GM21526 (cell line): ENCODE results near the gene CTDSPL2.
A peak's percentile ranks its signal among the peaks of the same experiment; 100 is the strongest.
"Not testable (repeated sequence)": the region's sequence is repeated elsewhere in the genome, so short reads cannot be mapped to it uniquely, and the experiment has no call there.

ENCODE experiments used
- ATAC-seq: cut with Tn5 transposase; IDR thresholded peaks from one replicate; pipeline ENCODE4 v1.9.1; 2021; ENCODE audit warnings: moderate library complexity; ENCODE audit not compliant: unreplicated experiment, low FRiP score

The CTDSPL2 gene

GRCh38 chr15:44426975-44427755, at the start of gene CTDSPL2:
TSS of gene CTDSPL2 (plus strand) at chr15:44427629. CDS start at chr15:44459015, 31,386 bp downstream.
- ATAC-seq, result peak; percentile 92

- ATAC-seq, result no peak
These were observed 46.2 kb upstream of the CTDSPL2 start for GRCh38 chr15:44381236-44381635.

GRCh38 chr15:44385344-44385942, 42.0 kb upstream of the CTDSPL2 start:
- no peak for ATAC-seq

DNA sequence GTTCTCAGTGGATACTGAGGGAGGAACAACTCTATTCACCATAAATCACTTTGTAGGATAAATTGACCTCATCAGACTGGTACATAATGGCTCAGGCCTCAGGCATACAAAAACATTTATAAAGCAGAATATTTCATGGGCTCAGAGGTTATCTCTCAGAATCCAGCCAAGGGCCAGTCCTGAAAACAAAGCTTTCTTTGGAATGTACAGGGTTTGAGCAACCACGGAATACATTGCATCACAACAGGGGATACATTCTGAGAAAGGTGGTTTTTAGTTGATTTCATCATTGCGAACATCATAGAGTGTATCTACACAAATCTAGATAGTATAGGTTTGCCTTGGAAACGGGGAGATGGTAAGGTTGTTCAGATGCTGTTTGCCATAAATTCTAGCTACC, 33.4 kb upstream of the CTDSPL2 start:
- ATAC-seq, result no peak

DNA sequence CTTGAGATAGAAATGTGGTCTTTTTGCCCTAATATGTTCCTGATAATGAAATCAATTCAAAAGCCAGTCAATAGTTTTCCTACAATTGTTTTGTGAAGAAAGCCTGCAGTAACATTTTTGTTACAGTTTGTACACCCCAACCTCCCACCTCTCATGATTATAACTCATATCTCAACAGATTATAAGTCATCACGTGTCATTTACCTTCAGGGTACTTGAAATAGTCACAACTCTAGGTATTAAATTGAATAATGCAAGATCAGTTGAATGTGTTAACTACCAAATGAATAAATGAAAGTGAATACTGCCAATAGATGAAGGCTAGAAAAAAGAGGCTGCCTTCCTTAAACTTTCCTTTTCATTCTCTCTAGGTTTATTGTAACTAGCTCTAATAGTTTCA, 32.9 kb upstream of the CTDSPL2 start:
- ATAC-seq, result no peak

GRCh38 chr15:44397869-44398268, 29.6 kb upstream of the CTDSPL2 start:
- no peak for ATAC-seq

- ATAC-seq, result no peak
These were observed 13.4 kb upstream of the CTDSPL2 start for GRCh38 chr15:44414001-44414400.

- ATAC-seq, result peak; percentile 18
These were observed 611 bp downstream of the CTDSPL2 start for GRCh38 chr15:44427756-44428724.

- ATAC-seq, result no peak
These were observed 8.7 kb downstream of the CTDSPL2 start for GRCh38 chr15:44435893-44436667.

- ATAC-seq, result no peak
These were observed 11.0 kb downstream of the CTDSPL2 start for GRCh38 chr15:44438402-44438801.

DNA sequence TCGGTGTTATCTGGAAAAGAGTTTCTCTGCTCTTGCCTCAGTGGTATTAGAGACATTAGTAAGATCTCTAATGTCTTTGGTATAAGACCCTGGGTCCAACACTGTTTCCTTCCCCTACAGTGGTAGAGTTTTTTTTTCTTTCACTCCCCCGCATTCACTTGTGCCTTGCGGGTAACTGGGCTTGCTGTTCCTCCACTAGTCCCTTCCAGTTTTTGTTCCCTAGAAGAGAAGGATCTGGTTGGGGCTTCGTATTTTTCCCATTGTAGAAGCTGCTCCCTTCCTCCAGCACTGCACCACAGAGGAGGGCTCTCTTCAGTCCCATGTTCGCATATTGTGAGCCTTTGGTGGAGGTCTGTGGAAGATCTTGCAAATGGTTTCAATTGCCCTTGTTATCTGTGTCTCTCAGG, 13.7 kb downstream of the CTDSPL2 start:
- no peak for ATAC-seq

GRCh38 chr15:44443515-44443914, 16.1 kb downstream of the CTDSPL2 start:
- ATAC-seq, result no peak

DNA sequence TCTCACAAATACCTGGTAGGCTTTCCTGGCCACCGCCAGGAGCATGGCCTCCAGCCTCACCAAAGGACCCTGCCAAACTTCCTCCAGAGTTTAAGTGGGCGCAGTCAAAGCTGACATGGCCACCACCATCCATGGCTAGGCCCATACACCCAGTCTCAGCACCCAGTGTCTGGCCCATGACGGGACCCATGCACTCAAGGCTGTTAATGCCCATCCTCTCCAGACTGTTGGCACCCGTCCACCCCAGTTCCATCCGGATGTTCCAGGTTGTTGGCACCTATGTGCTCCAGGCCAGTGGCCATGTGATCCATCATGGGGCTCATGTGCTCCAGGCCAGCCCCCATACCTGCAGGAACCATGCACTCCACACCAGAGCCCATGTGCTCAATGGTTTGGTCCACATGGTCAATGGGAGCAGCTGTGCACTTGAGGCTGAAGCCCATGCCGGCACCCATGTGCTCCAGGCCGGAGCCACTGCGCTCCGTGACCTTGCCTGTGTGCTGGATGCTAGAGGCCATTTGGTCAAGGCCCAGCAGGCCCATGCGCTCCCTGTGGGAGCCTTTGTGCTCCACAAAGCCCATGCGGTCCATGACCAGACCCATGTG, 20.4 kb downstream of the CTDSPL2 start:
- ATAC-seq, result no peak

DNA sequence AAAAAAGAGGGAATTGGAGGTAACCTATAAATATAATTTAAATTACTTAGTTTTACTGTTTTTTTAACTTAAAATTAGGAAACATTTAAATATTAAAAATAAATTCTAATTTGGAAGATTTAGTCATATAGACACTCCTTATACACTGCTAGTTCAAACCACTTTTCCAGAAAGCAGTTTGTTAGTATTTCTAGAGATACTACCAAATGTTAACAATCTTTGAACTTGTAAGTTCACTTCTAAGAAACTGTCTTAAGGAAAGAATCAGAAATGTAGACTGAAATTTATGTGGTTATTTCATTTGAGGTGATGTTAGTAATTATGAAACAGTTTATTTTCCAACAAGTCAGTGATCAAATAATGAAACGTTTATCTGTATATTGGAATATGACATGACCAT, 22.7 kb downstream of the CTDSPL2 start:
- no peak for ATAC-seq

DNA sequence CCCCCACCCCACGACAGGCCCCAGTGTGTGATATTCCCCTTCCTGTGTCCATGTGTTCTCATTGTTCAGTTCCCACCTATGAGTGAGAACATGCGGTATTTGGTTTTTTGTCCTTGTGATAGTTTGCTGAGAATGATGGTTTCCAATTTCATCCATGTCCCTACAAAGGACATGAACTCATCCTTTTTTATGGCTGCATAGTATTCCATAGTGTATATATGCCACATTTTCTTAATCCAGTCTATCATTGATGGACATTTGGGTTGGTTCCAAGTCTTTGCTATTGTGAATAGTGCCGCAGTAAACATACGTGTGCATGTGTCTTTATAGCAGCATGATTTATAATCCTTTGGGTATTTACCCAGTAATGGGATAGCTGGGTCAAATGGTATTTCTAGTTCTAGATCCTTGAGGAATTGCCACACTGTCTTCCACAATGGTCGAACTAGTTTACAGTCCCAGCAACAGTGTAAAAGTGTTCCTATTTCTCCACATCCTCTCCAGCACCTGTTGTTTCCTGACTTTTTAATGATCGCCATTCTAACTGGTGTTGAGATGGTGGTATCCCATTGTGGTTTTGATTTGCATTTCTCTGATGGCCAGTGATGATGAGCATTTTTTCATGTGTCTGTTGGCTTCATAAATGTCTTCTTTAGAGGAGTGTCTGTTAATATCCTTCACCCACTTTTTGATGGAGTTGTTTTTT, 26.3 kb downstream of the CTDSPL2 start:
- not testable (repeated sequence) for ATAC-seq

- no peak for ATAC-seq
These were observed 31.0 kb downstream of the CTDSPL2 start for GRCh38 chr15:44458429-44458828.

DNA sequence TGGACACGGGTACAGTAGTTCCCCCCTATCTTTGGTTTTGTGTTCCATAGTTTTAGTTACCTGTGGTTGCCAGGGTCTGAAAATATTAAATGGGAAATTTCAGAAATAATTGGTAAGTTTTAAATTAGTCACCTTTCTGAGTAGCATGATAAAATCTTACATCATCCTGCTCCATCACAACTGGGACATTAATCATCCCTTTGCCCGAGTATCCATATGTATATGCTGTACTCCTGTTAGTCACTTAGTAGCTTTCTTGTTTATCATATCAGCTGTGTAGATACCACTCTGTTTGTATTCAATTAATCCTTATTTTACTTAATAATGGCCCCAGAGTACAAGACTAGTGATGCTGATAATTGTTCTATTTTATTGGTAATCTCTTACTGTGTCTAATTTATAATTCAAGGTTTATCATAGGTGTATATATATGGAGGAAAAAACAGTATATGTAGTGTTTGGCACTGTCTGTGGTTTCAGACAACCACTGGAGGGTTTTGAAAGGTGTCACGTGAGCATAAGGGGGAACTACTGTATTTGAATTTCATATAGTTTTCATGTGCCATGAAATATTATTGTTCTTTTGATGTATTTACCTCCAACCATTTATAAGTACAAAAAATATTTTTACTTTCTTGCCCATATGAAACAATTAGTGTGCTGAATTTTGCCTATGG, 41.4 kb downstream of the CTDSPL2 start:
- no peak for ATAC-seq

- no peak for ATAC-seq
These were observed 44.5 kb downstream of the CTDSPL2 start for GRCh38 chr15:44471885-44472455.
